OCI-LY7 (cell line): Measurements from ENCODE around the gene CA9.

Experiments used
- CTCF ChIP-seq: fragments of 200-600 bp; sonication (generic); conservative IDR thresholded peaks from 2 replicates; pipeline ENCODE4 v1.5.1; 2014; ENCODE audit warnings: mild to moderate bottlenecking, antibody characterized with exemption, low read length, moderate library complexity, mixed read lengths
- EZH2phosphoT487 ChIP-seq: fragments of 200-600 bp; sonication (generic); IDR thresholded peaks from 2 replicates; pipeline ENCODE4 v1.6.1; 2018; ENCODE audit warnings: low read depth, borderline replicate concordance, mild to moderate bottlenecking, mixed run types, antibody characterized with exemption, low read length, moderate library complexity, mixed read lengths

GRCh38 chr9:35706951-35707350 lies 33.2 kb downstream of the CA9 start:
- no peak for TF ChIP-seq CTCF
- TF ChIP-seq EZH2phosphoT487: no peak
